HTERT RPE-1 (cell line): ENCODE measurements around the gene LDLRAP1.
"Not testable (repeated sequence)": the region's sequence is repeated elsewhere in the genome, so short reads cannot be mapped to it uniquely, and the experiment has no call there.

Experiments
- in situ Hi-C: fragments of 300-500 bp; cut with MboI; formaldehyde crosslinking; loops from 4 replicates; pipeline ENCODE4 v1.14.3; 2020; ENCODE audit warnings: low sequenced_read_pairs

Gene LDLRAP1

DNA sequence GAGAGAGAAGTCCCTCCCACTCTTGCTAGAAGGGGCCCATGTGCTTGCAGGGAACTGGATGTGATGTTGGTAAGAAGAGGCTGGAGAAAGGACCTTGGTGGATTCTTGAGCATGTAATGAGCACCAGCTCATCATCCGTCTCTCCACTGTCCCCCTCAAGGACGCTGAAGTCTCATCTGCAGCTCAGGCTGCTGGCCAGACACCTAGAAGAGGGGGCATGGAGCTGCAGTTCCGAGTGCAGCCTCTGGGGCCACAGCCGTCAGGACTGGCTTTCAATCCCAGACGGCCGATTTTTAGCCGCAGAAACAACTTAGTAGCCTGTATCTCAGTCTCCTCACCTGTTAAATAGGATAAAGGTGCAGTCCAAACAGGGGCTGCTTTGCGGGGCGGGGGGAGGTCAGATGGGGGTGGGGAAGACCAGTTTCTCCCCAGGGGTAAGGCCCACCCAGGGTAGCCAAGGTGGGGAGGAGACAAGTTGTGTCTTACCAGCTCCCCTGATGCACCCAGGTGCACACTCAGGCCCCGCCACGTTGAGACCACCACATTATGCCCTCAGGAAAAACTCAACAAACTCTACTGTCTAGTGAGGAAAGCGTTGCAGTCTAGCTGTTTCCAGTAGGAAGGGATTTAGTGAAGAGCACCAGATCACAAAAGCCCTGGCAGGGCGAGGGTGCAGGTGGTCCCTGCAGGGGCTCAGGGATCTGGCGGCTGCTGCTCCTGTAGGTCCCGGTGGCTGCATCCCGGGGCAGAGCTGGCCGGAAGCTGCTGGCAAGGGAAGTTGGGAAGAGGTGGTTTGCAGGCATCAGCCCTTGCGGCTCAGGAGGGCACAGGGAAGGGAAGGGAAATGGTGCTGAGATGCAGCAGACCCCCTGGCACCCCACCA, 29.5 kb downstream of the LDLRAP1 start:
- in situ Hi-C loops: no loop called here

DNA sequence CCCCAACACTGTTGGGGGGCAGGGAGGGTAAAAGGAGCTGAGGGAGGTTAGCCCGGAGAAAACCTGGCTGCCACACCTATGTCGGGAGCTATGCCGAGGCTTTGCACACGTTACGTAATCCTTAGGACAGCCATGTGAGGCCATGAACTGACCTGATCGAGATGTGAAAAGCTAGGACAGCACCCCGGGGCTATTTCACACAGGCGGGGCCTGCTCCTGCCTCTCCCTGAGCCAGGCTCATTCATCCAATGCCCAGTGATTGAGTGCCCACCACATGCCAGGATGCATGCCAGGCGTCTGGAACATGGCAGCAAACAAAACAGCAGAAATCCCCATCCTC, 30.2 kb downstream of the LDLRAP1 start:
- in situ Hi-C loops: no loop called here

- in situ Hi-C loops: no loop called here
Measured at GRCh38 chr1:25573961-25574360, 30.6 kb downstream of the LDLRAP1 start.

GRCh38 chr1:25575191-25575590, 31.8 kb downstream of the LDLRAP1 start:
- in situ Hi-C loops: no loop called here

DNA sequence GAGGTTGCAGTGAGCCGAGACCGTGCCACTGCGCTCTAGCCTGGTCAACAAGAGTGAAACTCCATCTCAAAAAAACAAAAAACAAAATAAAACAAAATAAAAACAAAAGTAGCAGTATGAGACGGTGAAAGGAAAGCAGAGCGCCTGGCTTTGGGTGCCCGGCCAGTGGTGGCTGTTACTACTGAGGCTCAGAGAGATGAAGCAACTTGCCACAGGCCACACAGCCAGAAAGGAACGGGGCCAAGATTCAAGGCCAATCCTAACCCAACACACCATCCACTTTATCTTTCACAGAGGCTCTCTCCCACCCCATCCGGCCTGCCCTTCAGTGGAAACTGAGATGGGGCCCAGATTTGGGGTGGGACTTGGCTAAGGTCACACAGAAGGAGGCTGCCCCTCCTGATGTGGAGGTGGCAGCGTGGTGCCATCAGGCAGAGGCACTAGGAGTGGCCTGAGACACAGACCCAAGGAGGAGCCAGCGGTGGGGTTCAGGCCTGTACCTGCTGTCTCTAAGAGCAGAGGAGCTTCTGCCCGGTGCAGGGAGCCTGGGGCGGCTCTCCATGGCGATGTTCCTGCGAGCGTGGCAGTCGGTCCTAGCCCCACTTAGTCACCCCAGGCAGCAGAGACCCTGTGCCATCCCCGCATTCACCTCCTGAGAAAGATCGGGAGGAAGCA, 33.2 kb downstream of the LDLRAP1 start:
- in situ Hi-C loops: no loop called here

DNA sequence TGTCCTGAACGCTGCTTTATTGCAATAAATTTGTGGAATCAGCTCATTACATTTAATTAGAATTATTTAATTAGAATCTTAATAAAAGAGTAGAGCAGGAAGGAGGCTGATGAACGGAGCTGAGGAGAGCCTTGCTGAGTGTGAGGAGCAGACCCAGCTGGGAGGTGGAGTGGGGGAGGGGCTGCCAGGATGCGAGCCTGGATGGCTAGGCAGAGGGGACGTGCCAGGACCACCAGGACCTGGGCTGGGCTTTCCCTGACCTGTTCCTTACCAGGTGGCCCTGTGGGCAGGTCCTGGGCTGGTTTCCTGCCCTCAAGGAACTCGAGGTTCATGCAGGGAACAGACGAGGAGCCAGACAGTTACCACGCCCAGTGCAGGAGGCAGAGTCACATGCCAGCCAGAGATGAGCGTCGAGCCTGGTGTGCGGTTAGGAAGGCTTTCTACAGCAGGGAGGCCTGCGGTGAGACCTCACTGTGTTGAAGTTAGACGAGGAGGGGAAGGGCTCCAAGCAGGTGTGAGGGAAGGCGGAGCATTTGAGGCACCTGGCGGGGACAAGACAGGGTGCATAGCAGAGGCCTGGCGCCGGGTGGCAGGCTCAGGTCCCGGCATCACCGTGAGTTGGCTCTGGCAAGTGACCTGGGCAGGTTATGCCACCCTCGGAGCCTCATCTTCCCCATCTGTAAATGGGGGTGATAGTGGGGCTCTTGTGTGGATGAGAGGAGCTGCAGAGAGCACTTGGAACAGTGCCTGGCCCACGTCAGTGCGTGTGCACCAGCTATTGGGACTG, 33.9 kb downstream of the LDLRAP1 start:
- in situ Hi-C loops: no loop called here

DNA sequence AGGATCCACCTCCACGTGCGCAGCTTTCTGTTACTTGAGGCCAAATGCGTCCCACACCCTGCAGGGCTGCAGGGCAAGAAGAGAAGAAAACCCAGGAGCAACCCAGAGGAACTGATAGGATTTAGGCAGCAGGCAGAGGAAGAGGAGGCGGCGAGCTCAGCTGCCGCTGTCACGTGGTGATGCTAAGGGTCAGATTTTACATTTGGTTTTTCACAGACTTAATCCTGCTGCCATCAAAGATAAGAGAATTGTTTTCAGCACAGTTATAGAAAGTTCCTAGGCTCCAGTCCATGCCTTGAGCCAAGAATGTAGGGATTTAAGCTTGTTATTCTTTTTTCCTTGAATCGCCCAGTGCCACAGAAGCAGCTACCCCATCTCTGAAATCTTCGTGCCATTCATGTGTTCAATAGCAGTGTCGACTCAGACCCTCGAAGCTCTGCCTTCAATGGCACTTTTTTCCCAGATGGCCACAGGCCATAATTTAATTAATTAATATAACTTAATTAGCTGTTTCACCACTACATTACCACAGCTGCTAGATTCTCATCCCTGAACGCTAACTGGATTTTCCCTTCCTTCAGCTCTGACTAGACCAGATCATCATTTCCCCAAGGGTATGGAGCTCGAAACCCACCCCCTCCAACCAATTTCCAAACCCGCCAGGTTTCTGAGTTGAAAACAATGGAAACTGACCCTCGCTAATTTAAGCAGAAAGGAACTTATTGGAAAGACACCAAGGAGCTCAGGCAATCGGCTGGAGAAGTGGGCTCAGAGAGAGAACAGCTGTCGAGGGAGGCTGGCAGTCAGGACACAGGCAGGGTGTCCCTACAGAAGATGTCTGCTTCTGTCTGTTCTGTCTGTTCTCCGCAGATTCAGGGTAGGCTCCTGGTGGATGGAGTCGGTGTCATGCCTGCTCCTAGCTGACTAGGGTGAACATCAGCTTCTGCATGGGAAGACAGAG, 36.2 kb downstream of the LDLRAP1 start:
- in situ Hi-C loops: no loop called here

GRCh38 chr1:25580927-25581326, 37.5 kb downstream of the LDLRAP1 start:
- in situ Hi-C loops: no loop called here

- in situ Hi-C loops: no loop called here
Measured at GRCh38 chr1:25581764-25582163, 38.4 kb downstream of the LDLRAP1 start.

DNA sequence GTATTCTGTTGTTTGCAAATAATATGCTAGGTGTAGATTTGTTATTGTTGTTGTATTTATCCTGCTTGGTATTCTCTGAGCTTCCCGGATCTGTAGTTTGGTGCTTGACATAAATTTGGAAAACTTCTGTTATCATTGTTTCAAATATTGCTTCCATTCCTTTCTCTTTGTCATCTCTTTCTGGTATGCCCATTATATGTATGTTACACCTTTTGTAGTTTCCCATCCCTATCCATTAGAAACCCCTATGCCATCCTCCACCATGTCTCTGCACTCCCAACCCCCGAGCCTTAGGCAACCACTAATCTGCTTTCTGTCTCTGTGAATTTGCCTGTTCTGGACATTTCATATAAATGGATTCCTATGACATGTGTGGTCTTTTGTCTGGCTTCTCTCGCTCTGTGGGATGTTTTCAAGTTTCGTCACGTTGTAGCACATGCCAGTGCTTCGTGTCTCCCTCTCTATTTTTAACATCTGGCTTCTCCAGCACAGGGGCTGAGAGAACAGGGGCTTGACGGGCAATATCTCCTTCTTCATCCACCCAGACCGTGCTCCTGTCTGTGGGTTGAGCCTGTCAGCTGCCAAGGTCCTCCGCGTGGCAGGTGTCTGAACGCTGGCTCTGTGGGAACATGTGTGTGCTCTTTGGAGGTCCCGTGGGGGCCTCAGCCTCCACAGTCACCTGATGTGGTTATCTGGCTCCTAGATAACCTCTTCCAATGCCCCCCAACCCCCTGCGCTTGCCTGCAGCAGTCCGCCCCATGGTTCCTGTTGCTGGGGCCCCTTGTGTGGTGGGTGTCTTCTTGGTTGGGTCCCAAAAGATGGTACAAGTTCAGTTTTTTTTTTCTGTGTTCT, 40.3 kb downstream of the LDLRAP1 start:
- in situ Hi-C loops: no loop called here

DNA sequence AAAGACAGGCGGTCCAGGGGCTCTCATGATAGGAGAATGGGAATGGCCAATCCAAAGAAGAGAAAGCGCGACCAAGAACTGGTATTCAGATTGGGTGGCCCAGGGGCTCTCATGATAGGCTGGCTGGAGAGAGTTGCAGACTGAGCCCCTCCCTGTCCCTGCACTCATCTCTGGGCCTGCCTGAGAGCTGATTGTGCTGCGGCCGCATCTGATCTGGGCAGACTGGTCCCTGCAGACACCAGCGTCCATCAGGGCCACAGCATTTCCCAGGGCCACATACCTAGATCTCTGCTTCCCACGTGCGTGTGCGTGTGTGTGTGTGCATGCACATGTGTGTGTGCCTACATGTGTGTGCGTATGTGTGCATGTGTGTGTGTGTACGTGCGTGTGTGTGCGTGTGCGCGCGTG, 42.8 kb downstream of the LDLRAP1 start:
- in situ Hi-C loops: no loop called here

- in situ Hi-C loops: no loop called here
Measured at GRCh38 chr1:25587290-25587689, 43.9 kb downstream of the LDLRAP1 start.

DNA sequence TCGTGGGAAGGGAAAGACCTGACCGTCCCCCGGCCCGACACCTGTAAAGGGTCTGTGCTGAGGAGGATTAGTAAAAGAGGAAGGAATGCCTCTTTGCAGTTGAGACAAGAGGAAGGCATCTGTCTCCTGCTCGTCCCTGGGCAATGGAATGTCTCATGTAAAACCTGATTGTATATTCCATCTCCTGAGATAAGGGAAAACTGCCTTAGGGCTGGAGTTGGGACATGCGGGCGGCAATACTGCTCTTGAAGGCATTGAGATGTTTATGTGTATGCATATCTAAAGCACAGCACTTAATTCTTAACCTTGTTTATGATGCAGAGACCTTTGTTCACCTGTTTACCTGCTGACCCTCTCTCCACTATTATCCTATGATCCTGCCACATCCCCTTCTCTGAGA, 44.8 kb downstream of the LDLRAP1 start:
- in situ Hi-C loops: not testable (repeated sequence)

GRCh38 chr1:25588786-25589185, 45.4 kb downstream of the LDLRAP1 start:
- in situ Hi-C loops: not testable (repeated sequence)

DNA sequence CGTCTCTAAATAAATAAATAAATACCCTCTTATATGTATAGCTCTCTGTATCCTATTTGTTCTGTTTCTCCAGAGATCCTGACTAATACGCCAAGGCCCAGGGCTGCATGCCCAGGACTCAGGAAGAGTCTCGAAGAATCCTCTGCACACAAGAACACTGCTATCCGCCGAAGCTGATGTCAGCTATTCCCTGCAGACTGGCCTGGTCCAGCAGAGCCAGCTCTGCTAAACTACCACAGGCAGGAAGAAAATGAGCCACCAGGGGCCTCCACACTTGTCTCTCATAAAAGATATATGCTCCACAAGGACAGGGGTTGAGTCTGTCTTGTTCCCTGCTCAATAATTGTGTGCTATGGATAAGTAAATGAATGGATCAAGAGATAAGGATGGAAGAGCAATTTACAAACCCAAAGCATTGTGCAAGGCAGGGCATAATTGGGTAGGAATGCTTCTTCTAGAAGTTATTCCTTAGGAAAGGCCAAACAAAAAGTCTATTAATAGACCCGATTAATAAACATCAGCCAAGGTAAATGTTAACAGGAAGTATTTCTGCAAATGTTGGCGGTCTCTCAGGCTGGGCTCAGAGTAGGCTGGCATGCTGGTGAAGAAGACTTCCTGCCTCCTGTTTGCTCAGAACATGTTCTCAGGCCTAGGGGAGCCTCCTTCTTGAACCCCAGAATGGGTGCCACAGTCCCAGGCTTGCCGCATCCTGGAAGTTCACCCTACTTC, 46.9 kb downstream of the LDLRAP1 start:
- in situ Hi-C loops: no loop called here

GRCh38 chr1:25593861-25594260, 50.5 kb downstream of the LDLRAP1 start:
- in situ Hi-C loops: no loop called here

GRCh38 chr1:25594971-25595370, 51.6 kb downstream of the LDLRAP1 start:
- in situ Hi-C loops: no loop called here

- in situ Hi-C loops: not testable (repeated sequence)
Measured at GRCh38 chr1:25596641-25597040, 53.2 kb downstream of the LDLRAP1 start.

GRCh38 chr1:25598879-25599278, 55.5 kb downstream of the LDLRAP1 start:
- in situ Hi-C loops: no loop called here
